ENCODE results near the gene NCOA3.

- TF ChIP-seq FOXM1 (IDR thresholded peaks at IDR 0.05; ENCODE audit: borderline replicate concordance) (no peak), SP1 (IDR thresholded peaks at IDR 0.05) (no peak), FOXK2 (IDR thresholded peaks at IDR 0.05) (no peak)
Measured at GRCh38 chr20:47509104-47509661, 7.5 kb downstream of the NCOA3 start.
